Measurements from ENCODE around the gene MYL5. TPM values are rescaled to one million over a fixed set of nuclear protein-coding genes. Genes with fewer than 3 reads are reported as not detected.

MYL5 gene
- polyA plus RNA-seq, 2 of the 4 experiments (the other 2 are of a cell fraction): 8.0 to 8.3 TPM

DNA sequence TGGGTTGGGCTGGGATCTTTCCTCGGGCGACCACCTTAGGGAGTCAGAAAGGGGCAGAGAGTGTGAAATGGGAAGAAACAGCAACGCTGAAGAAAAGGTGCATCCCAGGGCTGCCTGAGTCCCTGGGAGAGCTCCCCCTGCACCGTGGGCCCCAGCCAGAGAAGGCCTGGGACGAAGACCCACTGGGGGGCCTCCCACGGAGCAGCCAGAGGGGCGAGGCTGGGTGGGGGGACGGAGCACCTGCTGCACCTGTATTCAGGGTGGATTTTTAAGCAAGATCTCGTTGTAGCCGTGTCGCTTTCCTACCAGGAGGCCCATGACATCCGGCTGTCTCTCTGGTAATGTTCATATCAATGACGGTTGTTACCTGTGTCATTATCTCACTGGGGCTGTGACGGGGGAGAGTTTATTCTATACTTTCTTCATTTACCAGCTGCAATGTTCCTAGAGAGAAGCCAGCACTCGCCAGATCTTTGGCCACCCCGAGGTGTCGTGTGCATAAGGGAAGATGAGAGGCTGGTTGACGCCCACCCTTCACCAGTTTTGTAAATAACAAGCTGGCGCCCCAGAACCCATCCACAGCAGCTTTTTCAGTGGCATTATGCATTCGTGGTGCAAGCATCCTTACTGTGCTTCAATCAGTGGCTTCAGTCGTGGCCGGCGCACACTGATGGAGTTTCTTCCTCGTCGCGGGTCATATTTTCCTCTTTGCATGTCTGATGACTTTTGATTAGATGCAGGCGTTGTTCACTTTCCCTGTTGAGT, 25.7 kb downstream of the MYL5 start:
- CTCF ChIA-PET: no interaction called here
- Histone ChIP-seq H3K9me3 (no peaks in the 10 kb centered on the region), H3K4me2 (no peak overlapping the region), H3K27ac (no peak overlapping the region), H3K4me1 (peaks cover under 1% of the 10 kb centered on the region; the same call in 1 of the 3 replicates), H3K4me3 (no peak overlapping the region)
- DNase-seq (ENCODE audit: low read depth in 1 of 2, low spot score in 1 of 2) (no peak), FAIRE-seq (no peak), ATAC-seq (no peak)
- TF ChIP-seq ZNF302 (CRISPR knock-in tag; IDR thresholded peaks at IDR 0.05): no peak
- no peak for TF ChIP-seq PHF8 (IDR thresholded peaks at IDR 0.05; ENCODE audit: borderline replicate concordance, low read depth)
- TF ChIP-seq, protein P1, sequence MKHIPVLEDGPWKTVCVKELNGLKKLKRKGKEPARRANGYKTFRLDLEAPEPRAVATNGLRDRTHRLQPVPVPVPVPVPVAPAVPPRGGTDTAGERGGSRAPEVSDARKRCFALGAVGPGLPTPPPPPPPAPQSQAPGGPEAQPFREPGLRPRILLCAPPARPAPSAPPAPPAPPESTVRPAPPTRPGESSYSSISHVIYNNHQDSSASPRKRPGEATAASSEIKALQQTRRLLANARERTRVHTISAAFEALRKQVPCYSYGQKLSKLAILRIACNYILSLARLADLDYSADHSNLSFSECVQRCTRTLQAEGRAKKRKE (CRISPR knock-in tag; IDR thresholded peaks at IDR 0.05; ENCODE audit: low read depth): no peak
- TF ChIP-seq SREBF2 (IDR thresholded peaks at IDR 0.05): no peak
- no peak for TF ChIP-seq POLR2A (IDR thresholded peaks at IDR 0.05; ENCODE audit: low read length)
- no peak for TF ChIP-seq ZFP36 (IDR thresholded peaks at IDR 0.05; ENCODE audit: borderline replicate concordance, partially characterized antibody)
- TF ChIP-seq FOXS1 (CRISPR knock-in tag; IDR thresholded peaks at IDR 0.05): no peak
- TF ChIP-seq, protein P2, sequence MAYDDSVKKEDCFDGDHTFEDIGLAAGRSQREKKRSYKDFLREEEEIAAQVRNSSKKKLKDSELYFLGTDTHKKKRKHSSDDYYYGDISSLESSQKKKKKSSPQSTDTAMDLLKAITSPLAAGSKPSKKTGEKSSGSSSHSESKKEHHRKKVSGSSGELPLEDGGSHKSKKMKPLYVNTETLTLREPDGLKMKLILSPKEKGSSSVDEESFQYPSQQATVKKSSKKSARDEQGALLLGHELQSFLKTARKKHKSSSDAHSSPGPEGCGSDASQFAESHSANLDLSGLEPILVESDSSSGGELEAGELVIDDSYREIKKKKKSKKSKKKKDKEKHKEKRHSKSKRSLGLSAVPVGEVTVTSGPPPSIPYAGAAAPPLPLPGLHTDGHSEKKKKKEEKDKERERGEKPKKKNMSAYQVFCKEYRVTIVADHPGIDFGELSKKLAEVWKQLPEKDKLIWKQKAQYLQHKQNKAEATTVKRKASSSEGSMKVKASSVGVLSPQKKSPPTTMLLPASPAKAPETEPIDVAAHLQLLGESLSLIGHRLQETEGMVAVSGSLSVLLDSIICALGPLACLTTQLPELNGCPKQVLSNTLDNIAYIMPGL (CRISPR knock-in tag; IDR thresholded peaks at IDR 0.05; ENCODE audit: borderline replicate concordance): no peak
- TF ChIP-seq, protein P3, sequence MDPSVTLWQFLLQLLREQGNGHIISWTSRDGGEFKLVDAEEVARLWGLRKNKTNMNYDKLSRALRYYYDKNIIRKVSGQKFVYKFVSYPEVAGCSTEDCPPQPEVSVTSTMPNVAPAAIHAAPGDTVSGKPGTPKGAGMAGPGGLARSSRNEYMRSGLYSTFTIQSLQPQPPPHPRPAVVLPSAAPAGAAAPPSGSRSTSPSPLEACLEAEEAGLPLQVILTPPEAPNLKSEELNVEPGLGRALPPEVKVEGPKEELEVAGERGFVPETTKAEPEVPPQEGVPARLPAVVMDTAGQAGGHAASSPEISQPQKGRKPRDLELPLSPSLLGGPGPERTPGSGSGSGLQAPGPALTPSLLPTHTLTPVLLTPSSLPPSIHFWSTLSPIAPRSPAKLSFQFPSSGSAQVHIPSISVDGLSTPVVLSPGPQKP (IDR thresholded peaks at IDR 0.05; ENCODE audit: low read depth, low read length): no peak
- TF ChIP-seq ZSCAN20 (CRISPR knock-in tag; IDR thresholded peaks at IDR 0.05): no peak
- WGBS (ENCODE audit: missing lambda C conversion rate): 64% methylated on average over 27 of the region's 27 CpGs
- POLR2A ChIA-PET: no interaction called here

DNA sequence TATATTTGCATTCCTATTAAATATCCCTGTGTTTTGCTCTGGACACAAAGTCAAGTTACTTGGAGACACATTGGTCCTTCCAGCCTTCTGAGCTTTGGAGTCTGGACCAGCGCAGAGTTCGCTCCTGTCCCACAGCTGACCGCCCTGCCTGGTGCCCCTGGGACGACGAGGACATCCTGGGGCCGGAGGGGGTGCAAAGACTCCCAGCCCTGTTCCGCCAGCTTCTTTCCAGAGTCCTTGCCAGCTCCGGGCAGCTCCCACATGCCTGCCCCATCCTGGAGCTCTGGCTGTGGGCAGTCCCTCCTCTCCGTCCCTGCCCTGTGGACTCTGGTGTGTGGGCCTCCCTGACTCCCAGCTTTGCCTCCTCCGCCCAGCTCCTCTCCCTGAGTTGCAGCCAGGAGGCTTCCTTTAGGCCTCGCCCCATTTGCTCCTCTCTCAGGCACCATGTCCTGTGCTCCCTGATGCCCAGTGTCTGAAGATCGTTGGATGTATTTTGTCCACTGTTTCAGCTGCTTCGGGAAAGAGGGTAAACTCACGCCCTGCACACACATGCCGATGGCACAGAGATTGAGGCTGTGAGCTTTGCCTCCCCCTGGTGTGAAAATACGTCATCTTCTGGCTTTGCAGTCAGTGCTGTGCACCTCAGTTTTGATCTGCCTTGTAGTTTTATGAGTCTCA, 26.4 kb downstream of the MYL5 start:
- TF ChIP-seq TFCP2L1 (CRISPR knock-in tag; IDR thresholded peaks at IDR 0.05) (no peak), FOSB (CRISPR knock-in tag; IDR thresholded peaks at IDR 0.05) (no peak)
- H3K9me3 ChIP-seq: no peaks in the 10 kb centered on the region

DNA sequence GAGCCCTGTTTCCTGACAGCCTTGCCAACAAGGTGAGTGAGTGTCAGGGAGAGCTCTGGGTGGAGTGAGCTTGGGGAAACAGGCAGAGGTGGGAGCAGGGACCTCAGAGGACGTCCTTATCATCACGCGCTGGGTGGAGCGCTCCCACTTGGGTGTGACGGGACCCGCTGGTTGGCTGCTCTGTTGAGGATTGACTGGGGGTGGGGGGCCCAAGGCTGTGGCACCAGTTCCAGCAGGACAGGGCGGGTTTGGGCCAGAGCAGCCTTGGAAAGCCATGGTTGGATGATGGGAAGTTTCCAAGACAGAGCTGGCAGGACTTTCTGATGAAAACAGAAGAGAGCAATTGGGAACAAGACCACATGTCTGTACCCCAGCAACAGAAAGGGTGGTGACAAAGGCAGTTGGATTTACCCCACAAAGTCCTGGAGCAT, 28.3 kb downstream of the MYL5 start:
- ChIA-PET CTCF (no interaction called here), POLR2A (no interaction called here)
- TF ChIP-seq BHLHE40 (IDR thresholded peaks at IDR 0.05; ENCODE audit: low read depth, low read length) (no peak), POLR2A (IDR thresholded peaks at IDR 0.05; ENCODE audit: low read length) (no peak), JUN (IDR thresholded peaks at IDR 0.05) (no peak)
- TF ChIP-seq, protein P4, sequence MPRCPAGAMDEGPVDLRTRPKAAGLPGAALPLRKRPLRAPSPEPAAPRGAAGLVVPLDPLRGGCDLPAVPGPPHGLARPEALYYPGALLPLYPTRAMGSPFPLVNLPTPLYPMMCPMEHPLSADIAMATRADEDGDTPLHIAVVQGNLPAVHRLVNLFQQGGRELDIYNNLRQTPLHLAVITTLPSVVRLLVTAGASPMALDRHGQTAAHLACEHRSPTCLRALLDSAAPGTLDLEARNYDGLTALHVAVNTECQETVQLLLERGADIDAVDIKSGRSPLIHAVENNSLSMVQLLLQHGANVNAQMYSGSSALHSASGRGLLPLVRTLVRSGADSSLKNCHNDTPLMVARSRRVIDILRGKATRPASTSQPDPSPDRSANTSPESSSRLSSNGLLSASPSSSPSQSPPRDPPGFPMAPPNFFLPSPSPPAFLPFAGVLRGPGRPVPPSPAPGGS (IDR thresholded peaks at IDR 0.05): no peak
- no peak overlapping the region for H3K4me2 ChIP-seq
- DNase-seq (ENCODE audit: low read depth in 1 of 2, low spot score in 1 of 2): no peak
- FAIRE-seq: no peak
- WGBS (ENCODE audit: missing lambda C conversion rate): 80% methylated on average over 7 of the region's 7 CpGs
- no peak for ATAC-seq
- peaks cover 8% of the 10 kb centered on the region; the same call in 2 of the 3 replicates for H3K4me1 ChIP-seq
- H3K27ac ChIP-seq: no peak overlapping the region
- H3K9me3 ChIP-seq: no peaks in the 10 kb centered on the region
- H3K4me3 ChIP-seq: no peak overlapping the region

More for the DNA sequence above, 26.4 kb downstream of the MYL5 start:
- no peak for FAIRE-seq
- ATAC-seq: no peak
- 74% methylated on average over 11 of the region's 16 CpGs for WGBS (ENCODE audit: missing lambda C conversion rate)
- Histone ChIP-seq H3K4me2 (no peak overlapping the region), H3K4me1 (peaks cover 3% of the 10 kb centered on the region; the same call in 1 of the 3 replicates), H3K4me3 (no peak overlapping the region), H3K27ac (no peak overlapping the region)
- no peak for DNase-seq (ENCODE audit: low read depth in 1 of 2, low spot score in 1 of 2)
- ChIA-PET CTCF (interaction anchor here (1.2 kb wide), 1 partner anchor 9 kb away, joined by 5 read pairs; no protein-coding TSS in a partner anchor), POLR2A (no interaction called here)
